ENCODE data around the gene RANBP17. TPM values are rescaled to one million over a fixed set of nuclear protein-coding genes. Genes with fewer than 3 reads are reported as not detected.

The RANBP17 gene
- total RNA-seq, 4 donors from 2014 or later, result 0.61 to 9.3 (median 1.9) TPM

- TF ChIP-seq POLR2A (IDR thresholded peaks at IDR 0.05) (no peak), CTCF (IDR thresholded peaks at IDR 0.05) (no peak)
- Histone ChIP-seq H3K36me3 (no peaks in the 10 kb centered on the region), H3K9me3 (no peaks in the 10 kb centered on the region), H3K4me1 (no peaks in the 10 kb centered on the region), H3K27ac (no peak overlapping the region), H3K27me3 (no peaks in the 10 kb centered on the region), H3K4me3 (no peak overlapping the region)
- DNase-seq, result no peak
- intact Hi-C loops (cut with DNase I), result no loop called here
Measured at GRCh38 chr5:171263181-171263580, 401.4 kb downstream of the RANBP17 start.

- intact Hi-C loops (cut with DNase I), result no loop called here
- 66 to 70% methylated on average over 2 of the region's 2 CpGs for WGBS, 2 donors
- DNase-seq, result no peak
- Histone ChIP-seq H3K4me1 (no peaks in the 10 kb centered on the region), H3K27me3 (no peaks in the 10 kb centered on the region), H3K36me3 (no peaks in the 10 kb centered on the region), H3K27ac (no peak overlapping the region), H3K9me3 (no peaks in the 10 kb centered on the region), H3K4me3 (no peak overlapping the region)
- TF ChIP-seq CTCF (IDR thresholded peaks at IDR 0.05) (no peak), POLR2A (IDR thresholded peaks at IDR 0.05) (no peak)
Measured at GRCh38 chr5:171264843-171265242, 403.0 kb downstream of the RANBP17 start.

- intact Hi-C loops (cut with DNase I), result no loop called here
- no peaks in the 10 kb centered on the region for H3K36me3 ChIP-seq
- no peaks in the 10 kb centered on the region for H3K4me1 ChIP-seq
- TF ChIP-seq POLR2A (IDR thresholded peaks at IDR 0.05) (no peak), CTCF (IDR thresholded peaks at IDR 0.05) (no peak)
- H3K27me3 ChIP-seq, result no peaks in the 10 kb centered on the region
- DNase-seq, result no peak
- no peak overlapping the region for H3K4me3 ChIP-seq
- H3K27ac ChIP-seq, result no peak overlapping the region
- 72 to 87% methylated on average over 7 of the region's 7 CpGs for WGBS, 2 donors
- no peaks in the 10 kb centered on the region for H3K9me3 ChIP-seq
Measured at GRCh38 chr5:171268700-171269620, 407.1 kb downstream of the RANBP17 start.

- Histone ChIP-seq H3K27ac (no peak overlapping the region), H3K4me3 (no peak overlapping the region), H3K27me3 (no peaks in the 10 kb centered on the region), H3K4me1 (no peaks in the 10 kb centered on the region), H3K9me3 (no peaks in the 10 kb centered on the region), H3K36me3 (no peaks in the 10 kb centered on the region)
- TF ChIP-seq CTCF (IDR thresholded peaks at IDR 0.05) (no peak), POLR2A (IDR thresholded peaks at IDR 0.05) (no peak)
- no peak for DNase-seq
- 63 to 68% methylated on average over 2 of the region's 2 CpGs for WGBS, 2 donors
- intact Hi-C loops (cut with DNase I), result no loop called here
Measured at GRCh38 chr5:171269717-171270116, 407.9 kb downstream of the RANBP17 start.

- TF ChIP-seq POLR2A (IDR thresholded peaks at IDR 0.05) (no peak), CTCF (IDR thresholded peaks at IDR 0.05) (no peak)
- Histone ChIP-seq H3K4me3 (no peak overlapping the region), H3K27me3 (no peaks in the 10 kb centered on the region), H3K27ac (no peak overlapping the region), H3K36me3 (no peaks in the 10 kb centered on the region), H3K4me1 (no peaks in the 10 kb centered on the region), H3K9me3 (no peaks in the 10 kb centered on the region)
- intact Hi-C loops (cut with DNase I), result no loop called here
- 80 to 84% methylated on average over 3 of the region's 3 CpGs for WGBS, 2 donors
- DNase-seq, result no peak
Measured at GRCh38 chr5:171270136-171270535, 408.3 kb downstream of the RANBP17 start.
